ENCODE measurements around the gene RGS17. TPM values are rescaled to one million over a fixed set of nuclear protein-coding genes. Genes with fewer than 3 reads are reported as not detected.

RGS17 gene
- total and polyA plus RNA-seq, 2 of the 13 experiments (the other 11 are each of a cell fraction or from before 2014, with no cell fraction given), result 0.04 TPM; not detected in 1

DNA sequence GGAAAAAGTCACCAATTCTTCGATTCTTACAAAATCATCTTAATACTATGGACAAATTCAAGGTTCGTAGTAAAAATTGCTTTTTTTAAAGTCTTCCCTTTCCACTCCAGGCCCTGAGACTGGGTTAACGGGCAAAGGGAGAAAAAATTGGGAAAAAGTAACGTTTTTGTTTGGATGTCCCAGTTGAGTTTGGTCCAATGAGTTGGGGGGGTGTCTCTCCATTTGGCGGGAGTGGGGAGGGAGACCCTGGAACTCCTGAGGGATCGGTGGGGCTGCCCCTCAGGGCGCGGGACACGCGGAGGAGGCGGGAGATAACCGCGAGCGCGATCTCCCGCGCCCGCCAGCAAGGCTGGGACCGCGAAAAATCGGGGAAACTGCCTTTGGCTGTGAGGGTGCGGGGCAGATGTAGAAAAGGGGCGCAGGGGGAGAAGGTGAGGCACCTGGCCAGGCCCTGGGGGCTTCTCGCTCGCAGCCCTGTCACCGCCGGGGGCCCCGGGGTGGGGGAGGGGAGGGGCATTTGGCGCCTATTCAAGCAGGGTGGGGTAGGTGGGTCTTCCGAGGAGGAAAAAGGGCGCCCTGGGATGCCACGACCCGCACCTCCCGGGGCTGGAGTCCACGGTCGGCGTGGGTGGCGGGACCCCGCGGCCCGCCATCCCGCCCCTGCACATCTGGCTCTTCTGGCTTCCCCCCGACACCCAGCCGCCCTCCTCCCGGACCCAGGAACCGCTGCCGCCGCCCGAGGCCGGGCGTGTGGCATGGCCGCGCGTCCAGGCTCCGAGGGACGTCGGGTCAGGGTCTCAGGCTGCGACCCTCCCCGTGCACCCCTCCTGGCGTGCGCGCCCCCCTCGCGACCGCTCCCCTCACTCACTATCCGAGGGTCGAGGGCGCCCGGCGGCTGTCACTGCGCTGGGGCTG lies 148.8 kb downstream of the RGS17 start (continued):
- peak; percentile 77; the same call in 1 of the 2 replicates for TF ChIP-seq NCOA1 (CRISPR knock-in tag; IDR thresholded peaks at IDR 0.05)
- TF ChIP-seq ZNF724P (CRISPR knock-in tag; IDR thresholded peaks at IDR 0.05; ENCODE audit: borderline replicate concordance), result no peak
- TF ChIP-seq SNAI1 (CRISPR knock-in tag; IDR thresholded peaks at IDR 0.05; ENCODE audit: borderline replicate concordance), result no peak
- no peak for TF ChIP-seq ZNF605 (CRISPR knock-in tag; IDR thresholded peaks at IDR 0.05)
- TF ChIP-seq ZNF484 (CRISPR knock-in tag; IDR thresholded peaks at IDR 0.05; ENCODE audit: borderline replicate concordance, low read depth), result no peak
- TF ChIP-seq, protein P1, sequence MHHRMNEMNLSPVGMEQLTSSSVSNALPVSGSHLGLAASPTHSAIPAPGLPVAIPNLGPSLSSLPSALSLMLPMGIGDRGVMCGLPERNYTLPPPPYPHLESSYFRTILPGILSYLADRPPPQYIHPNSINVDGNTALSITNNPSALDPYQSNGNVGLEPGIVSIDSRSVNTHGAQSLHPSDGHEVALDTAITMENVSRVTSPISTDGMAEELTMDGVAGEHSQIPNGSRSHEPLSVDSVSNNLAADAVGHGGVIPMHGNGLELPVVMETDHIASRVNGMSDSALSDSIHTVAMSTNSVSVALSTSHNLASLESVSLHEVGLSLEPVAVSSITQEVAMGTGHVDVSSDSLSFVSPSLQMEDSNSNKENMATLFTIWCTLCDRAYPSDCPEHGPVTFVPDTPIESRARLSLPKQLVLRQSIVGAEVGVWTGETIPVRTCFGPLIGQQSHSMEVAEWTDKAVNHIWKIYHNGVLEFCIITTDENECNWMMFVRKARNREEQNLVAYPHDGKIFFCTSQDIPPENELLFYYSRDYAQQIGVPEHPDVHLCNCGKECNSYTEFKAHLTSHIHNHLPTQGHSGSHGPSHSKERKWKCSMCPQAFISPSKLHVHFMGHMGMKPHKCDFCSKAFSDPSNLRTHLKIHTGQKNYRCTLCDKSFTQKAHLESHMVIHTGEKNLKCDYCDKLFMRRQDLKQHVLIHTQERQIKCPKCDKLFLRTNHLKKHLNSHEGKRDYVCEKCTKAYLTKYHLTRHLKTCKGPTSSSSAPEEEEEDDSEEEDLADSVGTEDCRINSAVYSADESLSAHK (CRISPR knock-in tag; IDR thresholded peaks at IDR 0.05; ENCODE audit: borderline replicate concordance), result no peak
- TF ChIP-seq SRSF4 (IDR thresholded peaks at IDR 0.05; ENCODE audit: low read depth, low read length, poor library complexity, severe bottlenecking), result no peak
- TF ChIP-seq, protein P2, sequence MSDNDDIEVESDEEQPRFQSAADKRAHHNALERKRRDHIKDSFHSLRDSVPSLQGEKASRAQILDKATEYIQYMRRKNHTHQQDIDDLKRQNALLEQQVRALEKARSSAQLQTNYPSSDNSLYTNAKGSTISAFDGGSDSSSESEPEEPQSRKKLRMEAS (IDR thresholded peaks at IDR 0.05), result no peak
- TF ChIP-seq ZNF33B (CRISPR knock-in tag; IDR thresholded peaks at IDR 0.05), result no peak
- no peak for TF ChIP-seq U2AF2 (IDR thresholded peaks at IDR 0.05; ENCODE audit: low read depth, low read length)
- TF ChIP-seq ZNF569 (CRISPR knock-in tag; IDR thresholded peaks at IDR 0.05; ENCODE audit: borderline replicate concordance), result no peak
- no peak for TF ChIP-seq ZEB1 (IDR thresholded peaks at IDR 0.05; ENCODE audit: insufficient replicate concordance, low read depth)
- TF ChIP-seq ATF1 (CRISPR knock-in tag; IDR thresholded peaks at IDR 0.05), result no peak
- TF ChIP-seq GATAD1 (CRISPR knock-in tag; IDR thresholded peaks at IDR 0.05), result no peak
- TF ChIP-seq SIX1 (CRISPR knock-in tag; IDR thresholded peaks at IDR 0.05; ENCODE audit: borderline replicate concordance), result no peak
- TF ChIP-seq ZNF558 (CRISPR knock-in tag; IDR thresholded peaks at IDR 0.05; ENCODE audit: borderline replicate concordance), result peak; percentile 60; the same call in 1 of the 2 replicates
- TF ChIP-seq ZNF512 (CRISPR knock-in tag; IDR thresholded peaks at IDR 0.05), result no peak
- TF ChIP-seq, protein P3, sequence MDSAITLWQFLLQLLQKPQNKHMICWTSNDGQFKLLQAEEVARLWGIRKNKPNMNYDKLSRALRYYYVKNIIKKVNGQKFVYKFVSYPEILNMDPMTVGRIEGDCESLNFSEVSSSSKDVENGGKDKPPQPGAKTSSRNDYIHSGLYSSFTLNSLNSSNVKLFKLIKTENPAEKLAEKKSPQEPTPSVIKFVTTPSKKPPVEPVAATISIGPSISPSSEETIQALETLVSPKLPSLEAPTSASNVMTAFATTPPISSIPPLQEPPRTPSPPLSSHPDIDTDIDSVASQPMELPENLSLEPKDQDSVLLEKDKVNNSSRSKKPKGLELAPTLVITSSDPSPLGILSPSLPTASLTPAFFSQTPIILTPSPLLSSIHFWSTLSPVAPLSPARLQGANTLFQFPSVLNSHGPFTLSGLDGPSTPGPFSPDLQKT (CRISPR knock-in tag; IDR thresholded peaks at IDR 0.05; ENCODE audit: borderline replicate concordance), result no peak
- no peak for TF ChIP-seq RNF2 (conservative IDR thresholded peaks at IDR 0.05; ENCODE audit: low read depth)
- TF ChIP-seq ZNF512B (CRISPR knock-in tag; IDR thresholded peaks at IDR 0.05; ENCODE audit: borderline replicate concordance), result no peak
- TF ChIP-seq PITX1 (CRISPR knock-in tag; IDR thresholded peaks at IDR 0.05), result no peak
